Thyroid gland (tissue), 4 donors: ENCODE measurements around the gene PRKCD. TPM values are rescaled to one million over a fixed set of nuclear protein-coding genes. Genes with fewer than 3 reads are reported as not detected.

Source experiments
- DNase-seq, 2 donors: peaks; one replicate each; pipeline ENCODE4 v3.0.0-alpha.2; 2019
- H3K27ac ChIP-seq, 3 donors: fragments of 200-600 bp; sonication (generic); 1 replicate in 2 of 3; 2 replicates in 1 of 3; pipeline ENCODE4 v1.5.1; 2016 to 2019; ENCODE audit warnings: mild to moderate bottlenecking in 1 of 3, moderate library complexity in 1 of 3
- H3K27me3 ChIP-seq: fragments of 200-600 bp; sonication (generic); one replicate; pipeline ENCODE4 v1.5.1; 2019
- H3K36me3 ChIP-seq, 2 donors: fragments of 200-600 bp; sonication (generic); one replicate each; pipeline ENCODE4 v1.5.1; 2016 to 2019
- H3K4me1 ChIP-seq, 2 donors: fragments of 200-600 bp; sonication (generic); one replicate each; pipeline ENCODE4 v1.5.1; 2017 to 2019
- H3K4me3 ChIP-seq, 3 donors: fragments of 200-600 bp; sonication (generic); replicated peaks in 1 of 3; 1 replicate in 2 of 3; 2 replicates in 1 of 3; pipeline ENCODE4 v1.5.1; 2016; ENCODE audit warnings: mild to moderate bottlenecking in 1 of 3
- H3K9me3 ChIP-seq: fragments of 200-600 bp; sonication (generic); one replicate; pipeline ENCODE4 v1.5.1; 2017
- POLR2A ChIP-seq, 2 donors: fragments of 450-650 bp; IDR thresholded peaks; one replicate each; pipeline ENCODE4 v1.6.1; 2017; ENCODE audit warnings: antibody characterized with exemption in 2 of 2, mild to moderate bottlenecking in 2 of 2, moderate library complexity in 1 of 2
- WGBS, 2 donors: methylation state at CpG; one replicate each; pipeline ENCODE4 v1.1.5; 2017; 5-methylcytosine and 5-hydroxymethylcytosine counted together
- intact Hi-C: fragments of 100-400 bp; cut with DNase I; formaldehyde crosslinking; loops from one replicate; pipeline ENCODE4 v1.15.1; 2023
- total RNA-seq, 4 donors: library from RNA; depleted of rRNA; stranded (reverse); fragments of >200 nt; gene quantifications; one replicate each; pipeline ENCODE4 v1.2.3, GENCODE V29; 2016
- TF ChIP-seq, protein P1 (sequence below), 6 experiments: fragments of 200-600 bp in 3 of 6; fragments of 450-650 bp in 3 of 6; sonication (generic) in 3 of 6; IDR thresholded peaks; one replicate each; pipeline ENCODE4 v1.5.1; 2016 to 2019; ENCODE audit warnings: antibody characterized with exemption in 6 of 6, mild to moderate bottlenecking in 2 of 6, inconsistent platforms in 1 of 6, moderate library complexity in 1 of 6

Gene PRKCD
- total RNA-seq, 4 donors from 2014 or later: 32.0 to 154 (median 71.4) TPM

DNA sequence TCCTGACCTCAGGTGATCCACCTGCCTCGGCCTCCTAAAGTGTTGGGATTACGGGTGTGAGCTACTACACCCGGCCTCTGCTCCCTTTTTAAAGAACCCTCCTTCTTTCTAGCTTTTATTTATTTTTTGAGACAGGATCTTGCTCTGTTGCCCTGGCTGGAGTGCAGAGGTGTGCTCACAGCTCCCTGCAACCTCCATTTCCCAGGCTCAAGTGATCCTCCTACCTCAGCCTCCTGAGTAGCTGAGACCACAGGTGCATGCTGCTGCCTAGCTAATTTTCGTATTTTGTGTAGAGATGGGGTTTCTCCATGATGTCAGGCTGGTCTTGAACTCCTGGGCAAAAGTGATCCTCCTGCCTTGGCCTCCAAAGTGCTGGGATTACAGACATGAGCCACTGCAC, 60.3 kb downstream of the PRKCD start:
- DNase-seq: no peak

DNA sequence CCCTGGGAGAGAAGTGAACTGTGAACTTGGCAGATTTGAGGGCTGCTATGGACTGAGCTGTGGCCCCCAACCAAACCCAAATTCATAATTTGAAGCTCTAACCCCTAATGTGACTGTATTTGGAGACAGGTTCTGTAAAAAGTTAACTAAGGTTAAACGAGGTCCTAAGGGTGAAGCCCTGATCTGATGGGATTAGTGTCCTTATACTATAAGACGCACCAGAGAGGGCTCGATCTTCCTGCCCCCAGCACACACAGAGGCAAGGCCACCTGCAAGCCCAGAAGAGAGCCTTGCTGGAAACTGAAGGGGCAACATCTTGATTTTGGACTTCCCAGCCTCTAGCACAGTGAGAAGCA, 60.8 kb downstream of the PRKCD start:
- Histone ChIP-seq H3K4me1 (no peaks in the 10 kb centered on the region), H3K36me3 (peaks cover 36 to 41% of the 10 kb centered on the region in 2 donors), H3K27me3 (no peaks in the 10 kb centered on the region), H3K9me3 (no peaks in the 10 kb centered on the region), H3K4me3 (no peak overlapping the region), H3K27ac (no peak overlapping the region)
- no peak for DNase-seq
- TF ChIP-seq, protein P1, sequence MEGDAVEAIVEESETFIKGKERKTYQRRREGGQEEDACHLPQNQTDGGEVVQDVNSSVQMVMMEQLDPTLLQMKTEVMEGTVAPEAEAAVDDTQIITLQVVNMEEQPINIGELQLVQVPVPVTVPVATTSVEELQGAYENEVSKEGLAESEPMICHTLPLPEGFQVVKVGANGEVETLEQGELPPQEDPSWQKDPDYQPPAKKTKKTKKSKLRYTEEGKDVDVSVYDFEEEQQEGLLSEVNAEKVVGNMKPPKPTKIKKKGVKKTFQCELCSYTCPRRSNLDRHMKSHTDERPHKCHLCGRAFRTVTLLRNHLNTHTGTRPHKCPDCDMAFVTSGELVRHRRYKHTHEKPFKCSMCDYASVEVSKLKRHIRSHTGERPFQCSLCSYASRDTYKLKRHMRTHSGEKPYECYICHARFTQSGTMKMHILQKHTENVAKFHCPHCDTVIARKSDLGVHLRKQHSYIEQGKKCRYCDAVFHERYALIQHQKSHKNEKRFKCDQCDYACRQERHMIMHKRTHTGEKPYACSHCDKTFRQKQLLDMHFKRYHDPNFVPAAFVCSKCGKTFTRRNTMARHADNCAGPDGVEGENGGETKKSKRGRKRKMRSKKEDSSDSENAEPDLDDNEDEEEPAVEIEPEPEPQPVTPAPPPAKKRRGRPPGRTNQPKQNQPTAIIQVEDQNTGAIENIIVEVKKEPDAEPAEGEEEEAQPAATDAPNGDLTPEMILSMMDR (IDR thresholded peaks at IDR 0.05): no peak
- TF ChIP-seq POLR2A (IDR thresholded peaks at IDR 0.05): no peak
- WGBS, 2 donors: 71 to 88% methylated on average over 1 to 3 of the region's 3 CpGs
- intact Hi-C loops: no loop called here

More for the DNA sequence above, 60.3 kb downstream of the PRKCD start:
- Histone ChIP-seq H3K4me1 (no peaks in the 10 kb centered on the region), H3K36me3 (peaks cover 31 to 37% of the 10 kb centered on the region in 2 donors), H3K27ac (no peak overlapping the region), H3K4me3 (no peak overlapping the region), H3K27me3 (no peaks in the 10 kb centered on the region), H3K9me3 (no peaks in the 10 kb centered on the region)
- intact Hi-C loops: no loop called here
- 91 to 97% methylated on average over 4 of the region's 4 CpGs for WGBS, 2 donors
- TF ChIP-seq, protein P1 (IDR thresholded peaks at IDR 0.05): no peak
- no peak for TF ChIP-seq POLR2A (IDR thresholded peaks at IDR 0.05)

DNA sequence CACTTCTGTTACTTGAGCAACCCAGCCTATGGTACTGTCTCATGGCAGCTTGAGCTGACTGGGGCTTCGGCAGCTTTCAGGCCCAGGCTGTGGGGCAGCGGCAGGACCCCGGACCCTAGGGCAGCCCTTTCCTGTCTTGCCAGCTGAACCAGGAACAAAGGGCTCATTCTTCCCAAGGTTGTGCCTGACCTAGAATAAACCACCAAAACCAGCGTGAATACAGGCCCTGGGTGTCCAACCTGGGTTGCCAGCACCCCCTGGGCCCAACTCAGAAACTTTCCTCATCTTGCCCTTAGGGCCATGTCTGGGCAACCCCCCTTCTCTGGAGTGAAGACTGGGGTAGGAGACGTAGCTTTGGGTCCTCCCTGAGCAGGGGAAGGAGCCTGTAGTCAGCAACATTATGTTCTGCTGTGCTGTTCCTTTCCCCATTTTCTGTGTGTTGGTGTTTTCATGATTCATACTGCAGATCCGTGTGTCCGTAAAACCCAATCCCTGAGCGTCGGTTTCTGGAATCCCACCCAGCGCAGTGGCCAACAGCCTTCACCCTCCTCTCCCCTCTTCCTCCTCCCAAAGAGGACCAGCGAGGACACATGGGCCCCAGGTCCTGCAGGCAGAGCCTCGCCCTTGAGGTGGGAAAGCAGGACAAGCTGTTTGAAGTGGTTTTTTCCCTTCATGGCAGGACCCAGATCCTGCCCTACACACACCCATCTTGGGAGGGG, 61.3 kb downstream of the PRKCD start:
- peaks cover 41 to 47% of the 10 kb centered on the region in 2 donors for H3K36me3 ChIP-seq
- no peak for DNase-seq
- no peaks in the 10 kb centered on the region for H3K4me1 ChIP-seq
- no peaks in the 10 kb centered on the region for H3K27me3 ChIP-seq
- H3K4me3 ChIP-seq: no peak overlapping the region
- intact Hi-C loops: no loop called here
- H3K9me3 ChIP-seq: no peaks in the 10 kb centered on the region
- WGBS, 2 donors: 84 to 96% methylated on average over 9 to 12 of the region's 12 CpGs
- no peak for TF ChIP-seq POLR2A (IDR thresholded peaks at IDR 0.05)
- TF ChIP-seq, protein P1 (IDR thresholded peaks at IDR 0.05): no peak
- H3K27ac ChIP-seq: no peak overlapping the region

DNA sequence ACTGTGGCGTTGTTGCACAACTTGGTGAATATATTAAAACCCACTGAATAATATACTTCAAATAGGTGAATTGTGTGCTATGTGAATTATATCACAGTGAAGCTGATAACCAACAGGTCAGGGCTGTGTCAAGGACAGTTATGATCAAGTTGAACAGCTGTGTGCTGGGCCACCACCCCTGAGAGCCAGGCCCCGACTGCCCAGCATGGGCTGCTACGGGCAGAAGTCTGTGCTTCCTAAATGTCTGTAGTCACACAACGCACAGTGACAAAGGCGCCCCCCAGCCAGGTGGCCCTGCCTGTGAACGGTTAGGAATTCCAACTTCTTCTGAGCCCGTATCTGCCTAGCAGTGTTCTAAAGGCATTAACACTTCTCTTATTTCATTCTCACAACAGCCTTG, 62.0 kb downstream of the PRKCD start:
- Histone ChIP-seq H3K4me3 (no peak overlapping the region), H3K4me1 (no peaks in the 10 kb centered on the region), H3K27me3 (no peaks in the 10 kb centered on the region), H3K27ac (no peak overlapping the region), H3K36me3 (peaks cover 48 to 53% of the 10 kb centered on the region in 2 donors), H3K9me3 (no peaks in the 10 kb centered on the region)
- DNase-seq: no peak
- intact Hi-C loops: no loop called here
- 78 to 81% methylated on average over 7 of the region's 7 CpGs for WGBS, 2 donors
- TF ChIP-seq, protein P1 (IDR thresholded peaks at IDR 0.05): no peak
- no peak for TF ChIP-seq POLR2A (IDR thresholded peaks at IDR 0.05)

DNA sequence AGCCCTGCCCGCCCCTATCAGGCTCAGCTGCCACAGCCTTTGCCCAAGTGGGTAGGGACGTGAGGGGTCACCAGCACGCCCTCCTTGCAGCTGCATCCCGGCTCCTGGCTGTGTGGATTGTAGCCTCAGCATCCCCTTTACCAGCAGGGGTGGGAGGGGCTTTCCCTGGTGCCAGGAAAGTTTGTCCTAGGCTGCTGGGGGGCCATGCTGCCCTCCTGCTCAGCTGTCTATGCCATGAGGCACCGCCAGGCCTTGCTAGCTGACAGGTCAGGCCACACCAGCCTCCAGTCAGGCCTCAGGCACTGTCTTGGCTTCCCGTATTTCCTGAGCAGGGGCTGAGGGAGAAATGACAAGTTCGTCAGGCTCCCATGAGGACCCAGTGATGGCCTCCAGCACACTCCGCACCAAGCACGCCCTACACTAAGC, 62.5 kb downstream of the PRKCD start:
- Histone ChIP-seq H3K4me3 (no peak overlapping the region), H3K9me3 (no peaks in the 10 kb centered on the region), H3K4me1 (no peaks in the 10 kb centered on the region), H3K27ac (no peak overlapping the region), H3K36me3 (peaks cover 54 to 59% of the 10 kb centered on the region in 2 donors), H3K27me3 (no peaks in the 10 kb centered on the region)
- DNase-seq: no peak
- TF ChIP-seq, protein P1 (IDR thresholded peaks at IDR 0.05): no peak
- TF ChIP-seq POLR2A (IDR thresholded peaks at IDR 0.05): no peak
- intact Hi-C loops: no loop called here
- 77 to 78% methylated on average over 4 to 5 of the region's 9 CpGs for WGBS, 2 donors
